ENCODE data around the gene DIP2C.
"Not testable (repeated sequence)": the region's sequence is repeated elsewhere in the genome, so short reads cannot be mapped to it uniquely, and the experiment has no call there.

Gene DIP2C

DNA sequence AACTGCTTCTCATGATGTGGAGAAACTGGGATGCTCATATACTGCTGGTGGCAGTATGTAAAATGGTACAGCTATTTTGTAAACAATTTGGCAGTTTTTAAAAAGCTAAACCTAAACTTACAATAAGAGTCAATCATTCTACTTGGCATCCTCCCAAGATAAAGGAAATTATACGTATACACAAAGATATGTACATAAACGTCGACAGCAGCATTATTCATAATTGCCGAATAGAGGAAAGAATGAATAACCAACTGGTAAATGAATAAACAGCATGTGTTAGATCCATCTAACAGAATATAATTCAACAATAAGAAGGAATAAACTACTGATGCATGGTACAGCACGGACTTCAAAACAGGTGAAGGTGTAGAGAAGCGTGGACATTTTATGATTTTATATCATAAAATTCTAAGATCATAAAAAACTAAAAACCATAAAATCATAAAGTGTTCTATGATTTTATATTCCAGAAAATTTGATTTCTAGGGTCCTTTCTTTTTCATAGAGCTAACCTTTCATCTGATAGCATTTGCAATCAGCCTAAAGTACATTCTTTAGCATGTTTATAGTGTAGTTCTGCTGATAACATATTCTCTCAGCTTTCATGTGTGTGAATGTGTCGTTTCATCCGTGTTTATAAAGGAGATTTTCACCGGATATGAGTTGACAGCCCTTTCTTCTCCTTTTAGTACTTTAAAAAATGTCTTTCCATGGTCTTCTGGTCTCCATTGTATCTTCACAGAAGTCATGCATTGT lies 261.5 kb downstream of the DIP2C start:
- DNase-seq: no peak

DNA sequence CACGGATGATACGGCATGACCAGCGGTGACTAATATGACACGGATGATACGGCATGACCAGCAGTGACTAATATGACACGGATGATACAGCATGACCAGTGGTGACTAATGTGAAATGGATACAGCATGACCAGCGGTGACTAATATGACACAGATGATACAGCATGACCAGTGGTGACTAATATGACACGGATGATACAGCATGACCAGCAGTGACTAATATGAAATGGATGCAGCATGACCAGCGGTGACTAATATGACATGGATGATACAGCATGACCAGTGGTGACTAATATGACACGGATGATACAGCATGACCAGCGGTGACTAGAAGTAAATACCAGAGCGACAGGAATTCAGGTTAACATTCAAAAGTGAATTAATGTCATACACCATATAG lies 264.1 kb downstream of the DIP2C start:
- DNase-seq: not testable (repeated sequence)

DNA sequence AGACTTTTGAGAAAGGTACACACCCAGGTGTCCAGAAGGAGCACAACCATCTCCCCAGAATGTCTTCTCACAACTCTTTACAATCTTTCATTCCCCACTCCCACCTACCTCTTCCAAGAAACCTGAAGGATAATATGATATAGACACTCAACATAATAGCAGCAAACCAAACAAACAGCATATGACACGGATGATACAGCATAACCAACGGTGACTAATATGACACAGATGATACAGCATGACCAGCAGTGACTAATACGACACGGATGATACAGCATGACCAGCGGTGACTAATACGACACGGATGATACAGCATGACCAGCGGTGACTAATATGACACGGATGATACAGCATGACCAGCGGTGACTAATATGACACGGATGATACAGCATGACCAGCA lies 264.7 kb downstream of the DIP2C start:
- DNase-seq: not testable (repeated sequence)

- DNase-seq: no peak
Observed at GRCh38 chr10:423178-423577, 266.3 kb downstream of the DIP2C start.

DNA sequence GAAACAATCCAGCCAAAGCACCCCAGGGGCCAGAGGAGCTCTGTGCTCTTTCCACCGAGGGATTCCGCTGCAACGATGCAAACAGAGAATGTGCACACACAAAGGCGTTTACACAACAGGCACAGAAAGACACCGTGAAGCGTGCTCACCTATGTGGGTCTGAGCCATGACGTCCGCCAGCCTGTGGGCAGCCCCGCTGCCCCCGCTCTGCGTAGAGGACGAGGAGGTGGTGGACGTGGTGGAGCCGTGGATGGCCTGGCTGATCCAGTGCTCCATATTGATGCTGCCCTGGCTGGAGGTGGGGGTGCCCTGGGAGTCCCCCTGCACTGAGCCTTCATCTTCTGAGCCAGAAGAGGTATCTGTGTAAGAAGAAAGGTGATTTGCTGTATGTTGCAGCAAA lies 266.8 kb downstream of the DIP2C start:
- DNase-seq: no peak

DNA sequence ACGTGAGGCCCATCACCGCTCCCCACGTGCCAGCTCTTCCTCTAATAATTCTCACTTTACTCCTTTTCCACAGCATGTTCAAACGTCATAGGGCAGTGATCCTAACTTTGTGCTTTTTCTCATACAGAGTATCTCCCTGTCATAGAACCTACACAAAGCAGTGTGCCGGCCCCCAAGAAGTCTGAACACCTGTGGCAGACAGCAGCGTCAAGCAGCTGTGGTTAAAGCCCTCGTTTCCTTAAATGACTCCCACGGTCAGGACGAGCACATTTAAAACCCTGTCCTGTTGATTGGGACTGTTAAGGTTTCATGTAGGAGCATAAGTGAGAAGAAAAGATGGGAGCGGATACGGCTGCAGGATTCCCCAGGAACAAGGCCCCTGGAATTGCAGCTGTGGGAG lies 267.2 kb downstream of the DIP2C start:
- no peak for DNase-seq

DNA sequence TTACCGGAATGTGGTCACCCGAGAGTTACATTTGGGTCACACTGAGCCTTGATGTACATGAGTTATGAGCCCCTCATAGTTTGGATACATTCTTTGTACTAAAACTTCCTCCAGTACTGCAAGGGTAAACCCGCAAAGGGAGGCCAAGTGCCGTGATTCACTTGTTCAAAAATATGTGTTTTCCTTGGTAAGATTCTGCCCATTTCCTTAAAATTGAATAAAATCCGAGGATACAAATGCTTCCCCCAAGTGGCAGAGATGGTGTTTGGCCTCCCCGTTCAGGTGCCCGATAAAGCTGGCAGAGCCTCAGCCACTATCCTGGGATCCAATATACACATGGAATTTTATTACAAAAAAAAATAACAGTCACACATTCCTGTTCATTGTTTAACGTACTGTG lies 268.3 kb downstream of the DIP2C start:
- no peak for DNase-seq

GRCh38 chr10:420154-421121 lies 269.0 kb downstream of the DIP2C start:
- DNase-seq: no peak

DNA sequence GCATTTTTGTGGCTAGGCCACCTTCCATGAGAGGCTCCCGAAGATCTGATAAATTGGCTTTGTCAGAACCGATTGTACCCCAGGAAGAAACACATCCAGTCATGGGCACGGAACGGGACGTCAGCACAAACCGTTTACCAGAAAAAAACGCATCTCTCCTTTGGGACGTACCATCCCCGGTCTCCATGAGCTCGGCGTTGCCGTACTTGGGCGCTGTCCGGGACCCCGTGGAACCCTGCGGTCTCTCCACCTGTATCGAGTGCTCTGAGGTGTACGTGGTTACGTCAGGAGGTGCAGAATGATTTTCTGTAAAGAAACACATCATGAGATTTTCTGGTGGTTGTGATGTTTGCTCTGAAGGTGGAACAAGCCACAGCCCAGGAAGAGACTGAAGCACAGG lies 270.6 kb downstream of the DIP2C start:
- no peak for DNase-seq

GRCh38 chr10:418226-418625 lies 271.2 kb downstream of the DIP2C start:
- DNase-seq: no peak

GRCh38 chr10:416091-416515 lies 273.4 kb downstream of the DIP2C start:
- no peak for DNase-seq

GRCh38 chr10:413662-414071 lies 275.8 kb downstream of the DIP2C start:
- no peak for DNase-seq

DNA sequence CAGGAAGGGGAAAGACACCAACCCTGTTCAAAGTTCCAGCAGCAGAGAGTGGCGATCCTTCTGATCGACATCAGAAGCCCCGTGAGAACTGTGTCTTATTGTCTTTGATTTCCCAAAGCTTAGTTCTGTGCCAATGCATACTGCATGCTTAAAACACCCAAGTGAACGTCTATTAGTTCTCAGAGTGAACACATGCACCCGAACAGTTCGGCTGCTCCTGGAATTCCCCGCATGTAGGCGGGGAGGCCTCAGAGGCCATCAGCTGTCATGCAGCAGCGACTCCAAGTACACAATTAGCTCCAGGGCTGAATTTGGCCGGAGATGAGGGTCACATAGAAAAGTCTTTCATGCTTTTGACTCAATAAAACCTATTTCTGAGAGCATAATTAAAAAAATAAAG lies 277.4 kb downstream of the DIP2C start:
- DNase-seq: no peak

GRCh38 chr10:411603-412002 lies 277.9 kb downstream of the DIP2C start:
- DNase-seq: no peak

DNA sequence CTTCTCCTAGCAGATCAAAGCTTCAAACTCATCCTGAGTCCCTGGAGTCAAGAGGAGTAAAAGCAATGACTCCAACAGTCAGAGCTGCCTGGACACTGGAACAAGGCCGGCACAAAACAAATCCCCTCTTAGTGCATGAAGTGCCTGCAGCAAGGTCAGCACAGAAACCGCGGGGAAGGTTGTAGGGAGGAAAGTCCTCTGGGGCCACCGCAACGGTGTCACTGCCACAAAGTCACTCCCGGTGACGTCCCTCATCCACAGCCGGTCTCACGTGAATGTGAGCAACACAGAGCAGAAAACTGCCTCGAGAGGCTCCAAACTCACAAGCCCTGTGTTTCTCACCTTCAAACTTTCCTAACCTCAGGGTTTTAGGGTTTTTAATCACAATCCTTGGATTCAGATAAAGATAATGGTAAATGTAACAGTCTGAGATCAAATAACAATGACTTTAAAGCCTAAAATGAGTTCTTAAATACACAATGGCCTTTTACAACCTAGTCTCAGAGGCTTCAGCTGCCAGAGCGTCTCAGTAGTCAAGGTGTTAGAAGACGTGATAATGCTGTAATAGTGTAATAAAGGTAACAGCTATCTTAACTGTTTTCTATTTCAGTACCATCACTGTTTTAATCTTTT lies 279.9 kb downstream of the DIP2C start:
- no peak for DNase-seq

DNA sequence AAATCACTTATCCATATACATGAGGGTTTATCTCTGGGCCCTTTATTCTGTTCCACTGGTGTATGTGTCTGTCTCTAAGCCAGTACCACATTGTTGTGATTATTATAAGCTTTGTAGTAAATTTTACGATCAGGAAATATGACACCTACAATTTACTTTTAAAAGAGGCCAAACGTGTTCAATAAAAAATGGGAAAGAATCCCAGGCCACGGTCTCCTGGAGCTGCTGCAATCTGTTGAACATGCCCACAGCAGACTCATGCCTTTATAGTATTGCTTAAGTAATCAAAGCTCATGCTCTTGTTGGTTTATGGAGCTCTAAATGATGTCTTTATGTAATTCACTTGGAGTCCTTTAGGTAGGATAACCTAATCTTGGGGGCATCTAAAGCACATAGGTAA lies 281.2 kb downstream of the DIP2C start:
- no peak for DNase-seq

DNA sequence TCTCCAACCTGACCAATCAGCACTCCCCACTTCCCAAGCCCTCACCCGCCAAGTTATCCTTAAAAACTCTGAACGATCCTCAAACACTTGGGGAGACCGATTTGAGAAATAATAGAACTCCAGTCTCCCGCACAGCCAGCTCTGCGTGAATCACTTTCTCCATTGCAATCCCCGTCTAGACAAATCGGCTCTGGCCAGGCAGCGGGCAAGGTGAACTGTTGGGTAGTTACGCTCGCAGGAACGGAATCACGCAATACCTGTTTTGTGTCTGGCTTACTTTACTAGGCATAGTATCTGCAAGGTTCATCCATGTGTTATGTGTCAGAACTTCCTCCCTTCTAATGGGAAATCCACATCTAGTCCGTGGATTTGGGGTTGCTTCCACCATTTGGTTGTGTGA lies 282.5 kb downstream of the DIP2C start:
- no peak for DNase-seq

GRCh38 chr10:405648-406047 lies 283.8 kb downstream of the DIP2C start:
- no peak for DNase-seq

- no peak for DNase-seq
Observed at GRCh38 chr10:404991-405390, 284.5 kb downstream of the DIP2C start.

DNA sequence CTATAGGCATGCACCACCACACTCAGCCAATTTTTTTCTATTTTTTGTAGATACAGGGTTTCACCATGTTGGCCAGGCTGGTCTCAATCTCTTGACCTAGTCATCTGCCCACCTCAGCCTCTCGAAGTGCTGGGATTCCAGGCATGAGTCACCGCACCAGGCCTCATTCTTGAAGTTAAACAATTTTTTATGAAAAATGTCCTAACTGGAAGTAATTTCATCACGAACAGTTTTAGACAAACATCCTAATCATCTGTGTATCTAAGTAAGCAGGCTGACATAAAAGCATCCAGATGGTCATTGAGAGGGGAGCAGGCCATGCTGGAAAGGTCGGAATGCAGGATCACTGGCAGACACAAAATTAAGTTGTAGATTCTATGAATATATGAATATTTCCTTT lies 285.1 kb downstream of the DIP2C start:
- no peak for DNase-seq

GRCh38 chr10:398954-399353 lies 290.5 kb downstream of the DIP2C start:
- no peak for DNase-seq

DNA sequence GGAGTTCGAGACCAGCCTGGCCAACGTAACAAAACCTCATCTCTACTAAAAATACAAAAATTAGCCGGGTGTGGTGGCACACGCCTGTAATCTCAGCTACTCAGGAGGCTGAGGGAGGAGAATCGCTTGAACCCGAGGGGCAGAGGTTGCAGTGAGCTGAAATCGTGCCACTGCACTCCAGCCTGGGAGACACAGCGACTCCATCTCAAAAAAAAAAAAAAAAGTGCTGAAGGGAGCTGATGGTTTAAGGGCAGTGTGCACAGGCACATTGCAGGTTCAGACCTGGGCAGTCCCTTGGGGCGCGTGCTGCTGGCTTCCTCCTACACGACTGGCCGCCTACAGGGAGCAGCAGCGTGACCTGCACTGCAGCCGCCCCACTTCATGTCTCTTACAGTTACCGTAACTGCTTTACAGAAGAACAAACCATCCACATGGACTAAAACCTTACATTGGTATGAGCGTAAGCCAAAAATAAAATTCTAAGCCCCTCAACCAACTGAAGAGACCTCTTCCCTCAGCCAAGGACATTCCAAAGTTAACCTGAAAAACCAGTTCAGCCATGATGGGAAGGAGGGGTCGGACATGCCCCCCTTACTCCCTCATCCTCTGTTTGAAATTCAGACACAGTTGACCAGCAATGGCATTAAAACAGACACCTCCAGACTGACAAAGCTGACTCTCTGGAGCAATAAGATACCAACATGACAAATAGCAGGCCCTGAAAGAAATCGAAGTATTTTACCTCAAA lies 292.0 kb downstream of the DIP2C start:
- no peak for DNase-seq

Data from activated CD8-positive, alpha-beta memory T cell treated with anti-CD3 and anti-CD28 coated beads, Interleukin-2, amount 50 U/mL, for 48 hours (primary cell).